ENCODE measurements around the gene NPTN.
"Not testable (repeated sequence)": the region's sequence is repeated elsewhere in the genome, so short reads cannot be mapped to it uniquely, and the experiment has no call there.

The NPTN gene

DNA sequence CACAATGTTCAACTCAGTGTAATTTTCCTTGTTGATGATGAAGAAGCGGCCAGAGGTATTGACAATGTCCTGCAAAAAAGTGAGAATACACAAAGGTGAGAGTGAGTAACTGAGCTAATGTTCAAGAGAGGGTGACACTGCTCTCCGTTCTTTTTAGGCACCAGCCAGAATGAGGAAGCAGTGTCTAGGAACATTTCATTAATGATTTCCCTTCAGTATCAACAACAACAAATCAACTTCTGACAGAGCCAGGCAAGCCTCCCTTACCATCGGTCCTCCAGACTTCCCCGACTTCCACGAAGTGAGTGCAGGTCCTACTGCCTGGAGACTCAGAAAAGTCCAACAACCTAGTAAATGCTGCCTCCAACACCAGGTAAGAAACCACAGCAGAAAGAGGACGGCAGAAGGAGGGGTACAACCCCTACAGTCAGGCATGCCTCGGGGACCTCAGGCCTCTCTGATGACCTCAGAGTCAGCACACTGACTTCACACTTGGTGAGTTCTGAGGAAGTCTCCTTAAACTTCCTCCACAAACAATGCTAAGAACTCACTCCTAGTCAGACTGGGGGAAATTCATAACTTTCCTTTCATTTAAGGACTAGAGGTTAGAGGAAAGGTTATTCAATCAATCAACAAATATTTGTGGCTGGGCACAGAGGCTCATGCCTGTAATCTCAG, 62.7 kb downstream of the NPTN start:
- peak; percentile 31 for DNase-seq

DNA sequence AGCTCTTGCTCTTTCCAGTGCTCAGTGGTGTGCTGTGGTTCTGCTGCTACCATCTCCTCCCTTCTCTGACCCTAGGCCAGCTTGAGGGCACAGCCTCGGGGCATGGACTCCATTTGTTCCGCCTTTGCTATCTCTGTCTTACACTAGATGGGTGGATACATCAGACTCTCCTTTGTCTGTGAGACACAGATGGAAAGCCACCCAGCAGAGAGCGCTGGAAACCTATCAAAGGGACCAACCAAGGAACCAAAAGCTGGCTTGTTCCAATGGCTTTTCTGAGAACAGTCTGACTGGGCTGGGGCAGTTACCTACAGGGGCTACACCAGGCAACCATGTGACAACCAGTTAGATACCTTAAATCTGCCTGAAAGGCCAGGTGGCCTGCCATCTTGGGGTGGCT, 63.8 kb downstream of the NPTN start:
- no peak for DNase-seq

DNA sequence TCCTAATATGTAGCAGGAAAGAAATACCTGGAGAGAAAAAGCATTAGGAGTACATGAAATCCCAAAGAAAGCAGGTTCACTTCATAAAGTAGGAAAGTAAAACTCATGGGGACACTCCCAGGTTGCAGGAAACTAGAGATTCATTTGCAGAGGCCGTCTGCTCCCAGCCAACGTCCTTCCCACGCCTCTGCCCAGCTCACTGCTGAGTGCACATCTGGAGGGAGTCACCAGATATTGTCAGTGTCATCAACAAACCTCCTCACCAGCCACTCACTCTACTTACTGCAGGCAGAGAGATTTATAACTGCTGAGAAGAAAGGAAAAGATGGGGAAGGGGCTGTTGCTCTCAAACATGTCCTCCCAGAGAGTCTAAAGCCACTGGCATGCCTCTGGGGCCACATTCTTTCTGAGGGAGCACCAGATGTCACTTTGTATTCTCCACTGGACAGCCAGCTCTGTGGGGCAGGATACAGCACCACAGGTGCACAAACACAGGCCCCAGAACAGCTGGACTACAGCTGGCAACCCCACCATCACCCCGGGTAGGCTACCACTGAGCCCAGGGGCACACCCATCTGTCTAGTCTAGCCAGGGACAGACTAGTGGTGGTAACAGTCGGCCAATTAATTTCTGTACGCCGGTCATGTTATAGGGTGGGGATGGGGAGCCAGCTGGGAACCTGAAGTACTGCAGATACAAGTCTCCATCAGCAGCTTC, 64.5 kb downstream of the NPTN start:
- no peak for DNase-seq

DNA sequence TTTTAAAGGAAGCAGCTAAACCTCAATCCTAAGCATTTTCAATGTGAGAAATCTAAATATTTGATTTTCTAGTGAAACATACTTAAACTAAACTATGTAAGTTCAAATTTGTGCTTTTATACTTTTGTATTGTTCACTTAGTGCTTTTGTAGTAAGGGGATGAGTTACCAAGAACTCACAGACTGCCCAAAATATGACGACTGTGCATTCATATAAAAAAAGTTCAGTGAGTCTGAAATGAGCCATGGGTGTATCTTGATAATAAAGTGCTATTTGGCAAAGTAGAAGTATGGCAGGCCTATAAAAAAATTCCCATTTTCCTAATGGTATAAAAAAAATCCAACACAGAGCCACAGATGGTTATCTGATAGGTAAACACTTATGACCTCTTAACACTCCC, 66.2 kb downstream of the NPTN start:
- no peak for DNase-seq

DNA sequence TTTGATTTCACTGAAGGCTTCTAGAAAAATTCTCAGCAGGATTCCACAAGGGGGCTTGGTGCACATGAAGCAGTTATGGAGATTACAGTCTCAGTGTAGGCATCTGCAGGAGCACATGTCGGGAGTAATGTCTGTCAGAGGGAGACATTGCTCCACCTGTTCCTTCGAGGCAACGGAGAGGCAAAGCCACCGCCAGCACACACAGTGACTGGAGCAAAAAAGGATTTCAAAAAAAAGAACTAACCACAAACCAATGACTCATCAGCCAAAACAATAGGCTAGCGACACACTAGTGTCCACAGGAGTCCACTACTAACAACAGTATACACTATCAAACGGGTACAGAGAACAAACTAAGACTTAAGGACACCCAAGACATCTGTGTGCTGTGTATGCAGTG, 68.9 kb downstream of the NPTN start:
- peak; percentile 21 for DNase-seq

DNA sequence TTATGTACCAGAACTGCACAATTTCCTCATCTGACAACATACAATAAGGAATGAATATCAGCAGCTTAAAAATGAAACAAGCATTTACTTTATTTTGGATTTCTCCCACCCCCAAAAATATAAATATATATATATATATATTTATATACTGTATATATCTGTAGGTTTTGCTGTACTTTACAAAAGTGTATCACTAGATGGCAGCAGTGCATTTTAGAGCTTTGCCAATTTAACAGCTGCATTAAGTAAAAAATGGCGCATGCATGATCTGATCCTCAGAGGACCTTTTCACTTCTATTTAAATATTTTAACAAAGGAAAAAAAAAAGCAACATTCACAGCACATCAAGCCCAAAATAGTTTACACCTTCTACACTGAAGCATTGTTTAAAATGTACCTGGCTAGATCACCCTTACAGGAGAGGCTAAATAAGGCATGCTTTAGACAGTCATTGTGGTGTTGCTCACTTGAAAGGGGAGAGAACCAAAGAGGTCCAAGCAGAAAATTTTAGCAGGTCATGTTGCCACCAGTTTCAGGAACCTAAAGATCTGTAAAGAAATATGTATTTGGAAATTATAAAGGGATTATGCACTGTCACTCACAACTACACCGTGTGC, 72.6 kb downstream of the NPTN start:
- DNase-seq, result peak; percentile 51

DNA sequence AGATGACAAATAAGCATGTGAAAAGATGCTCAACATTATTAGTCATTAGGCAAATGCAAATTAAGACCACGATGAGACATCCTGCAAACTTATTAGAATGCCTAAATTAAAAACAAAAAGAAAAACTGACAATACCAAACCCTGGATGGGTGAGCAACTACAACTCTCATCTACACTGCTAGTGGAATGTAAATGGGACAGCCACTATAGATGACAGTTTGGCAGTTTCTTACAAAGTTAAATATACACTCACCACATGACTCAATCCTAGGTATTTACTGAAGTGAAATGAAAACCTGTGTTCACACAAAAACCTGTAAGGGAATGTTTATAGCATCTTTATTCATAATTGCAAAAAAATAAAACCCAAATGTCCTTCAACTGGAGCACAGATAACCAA, 74.7 kb downstream of the NPTN start:
- DNase-seq, result no peak

DNA sequence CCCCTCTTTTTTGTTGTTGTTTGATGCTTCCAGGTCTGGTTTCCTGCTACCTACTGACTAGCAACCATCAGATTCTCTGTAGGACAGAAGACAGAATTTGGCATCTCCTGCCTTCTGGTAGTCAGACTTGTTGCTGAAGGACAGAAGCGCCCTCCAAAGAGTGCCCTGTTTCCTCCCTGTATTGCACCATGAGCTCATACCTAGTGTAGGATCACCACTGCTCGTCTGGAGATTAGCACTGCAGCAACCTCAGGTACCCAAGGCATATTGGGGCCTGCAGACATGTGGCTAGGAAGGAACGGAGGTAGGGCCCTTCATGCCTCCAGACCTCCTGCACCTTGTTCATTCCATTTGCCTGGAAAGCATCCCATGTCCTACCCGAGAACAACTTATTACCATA, 78.1 kb downstream of the NPTN start:
- DNase-seq, result no peak

DNA sequence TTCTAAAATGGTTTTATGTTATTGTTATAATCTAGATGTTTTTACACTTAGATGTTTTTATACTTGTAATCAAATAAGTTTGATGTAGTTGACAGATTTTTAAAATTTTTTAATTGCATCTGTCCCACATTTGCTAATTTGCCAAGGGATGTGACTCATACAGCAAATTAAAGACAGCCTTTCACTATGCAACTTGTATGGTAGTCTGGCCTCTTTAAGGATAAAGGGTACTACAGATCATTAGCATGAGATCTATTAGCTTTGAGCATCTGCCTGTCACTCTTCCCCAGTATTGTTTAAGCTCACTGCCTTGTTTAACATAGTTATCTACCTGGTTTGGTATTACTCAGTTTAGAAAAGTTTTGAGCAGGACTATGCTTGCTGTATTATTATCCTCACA, 83.0 kb downstream of the NPTN start:
- DNase-seq, result no peak

DNA sequence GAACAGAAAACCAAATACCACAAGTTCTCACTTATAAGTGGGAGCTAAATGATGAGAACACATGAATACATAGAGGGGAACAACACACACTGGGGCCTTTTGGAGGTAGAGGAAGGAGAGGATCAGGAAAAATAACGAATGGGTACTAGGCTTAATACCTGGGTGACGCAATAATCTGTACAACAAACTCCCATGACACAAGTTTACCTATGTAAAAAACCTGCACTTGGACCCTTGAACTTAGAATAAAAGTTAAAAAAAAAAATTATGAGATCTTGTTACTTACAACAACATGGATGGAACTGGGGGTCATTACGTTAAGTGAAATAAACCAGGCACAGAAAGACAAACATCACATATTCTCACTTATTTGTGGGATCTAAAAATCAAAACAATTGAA, 84.3 kb downstream of the NPTN start:
- DNase-seq, result not testable (repeated sequence)

DNA sequence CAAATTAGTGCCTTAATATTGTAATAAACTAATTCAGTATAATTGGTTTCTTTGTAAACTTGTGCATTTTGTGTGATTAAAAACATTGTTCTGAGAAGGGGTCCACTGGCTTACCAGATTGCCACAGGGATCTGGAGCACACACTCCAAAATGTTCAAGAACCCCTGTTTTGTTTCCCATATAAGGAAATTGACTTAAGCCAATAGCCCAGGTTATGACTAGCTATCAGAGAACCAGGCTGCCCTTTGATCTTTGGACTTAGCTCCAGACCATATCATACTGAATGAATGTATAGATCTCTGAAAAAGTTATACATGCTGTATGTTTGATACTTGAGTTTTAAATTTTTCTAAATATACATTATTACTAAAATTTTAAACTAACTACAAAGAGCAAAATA, 91.7 kb downstream of the NPTN start:
- no peak for DNase-seq

DNA sequence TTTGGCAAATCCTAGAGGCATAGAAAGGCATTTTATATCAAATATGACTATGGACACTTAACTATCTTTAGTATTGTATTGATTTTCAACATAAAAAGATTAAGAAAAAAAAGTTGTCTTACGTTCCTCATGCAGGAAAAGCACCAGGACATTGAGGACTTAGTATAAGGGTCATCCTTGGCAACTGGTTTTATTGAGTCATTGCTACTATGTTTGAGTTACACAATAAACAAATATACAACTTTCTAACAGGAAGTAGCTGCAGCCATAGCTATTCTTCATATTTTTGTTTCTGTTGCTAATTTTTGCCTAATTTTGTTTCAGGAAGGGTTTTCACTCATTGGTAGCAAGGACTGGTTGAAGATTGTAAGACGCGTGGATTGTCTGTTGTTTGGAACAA, 93.0 kb downstream of the NPTN start:
- DNase-seq, result no peak

DNA sequence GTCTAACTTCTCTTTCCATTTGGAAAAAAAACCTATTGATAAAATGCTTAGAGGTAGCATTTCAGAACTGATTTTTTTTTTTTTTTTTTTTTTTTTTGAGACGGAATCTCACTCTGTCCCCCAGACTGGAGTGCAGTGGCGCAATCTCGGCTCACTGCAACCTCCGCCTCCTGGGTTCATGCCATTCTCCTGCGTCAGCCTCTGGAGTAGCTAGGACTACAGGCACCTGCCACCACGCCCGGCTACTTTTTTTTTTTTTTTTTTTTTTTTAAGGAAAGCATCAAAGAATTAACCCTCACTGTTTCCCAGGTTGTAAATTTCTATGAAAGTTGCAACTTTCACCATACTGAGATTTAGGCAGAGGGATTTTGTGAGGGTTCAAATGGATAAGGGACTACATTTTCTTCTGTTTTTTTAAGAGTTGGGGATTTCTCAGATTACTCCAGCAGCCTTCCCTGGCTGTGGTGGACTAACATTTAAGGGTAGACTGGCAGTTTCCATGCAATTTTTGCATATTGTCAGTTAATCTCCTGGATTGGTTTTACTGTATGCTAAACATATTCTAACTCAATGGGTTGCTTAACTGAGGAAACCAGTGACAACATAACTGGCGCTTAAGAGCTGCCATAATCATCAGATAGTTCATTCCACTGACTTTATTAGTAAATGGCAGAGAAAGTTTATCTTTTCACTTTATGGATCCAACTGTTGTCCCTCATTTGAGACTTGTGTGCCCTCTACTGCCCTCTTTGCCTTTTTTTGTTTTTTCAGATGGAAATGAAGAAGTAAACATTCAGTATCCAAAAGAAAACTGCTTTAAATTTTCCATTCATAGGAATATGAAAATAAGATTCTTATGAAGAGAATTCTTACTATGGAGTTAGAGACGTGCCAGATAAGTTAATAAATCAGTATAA, 93.7 kb downstream of the NPTN start:
- no peak for DNase-seq

DNA sequence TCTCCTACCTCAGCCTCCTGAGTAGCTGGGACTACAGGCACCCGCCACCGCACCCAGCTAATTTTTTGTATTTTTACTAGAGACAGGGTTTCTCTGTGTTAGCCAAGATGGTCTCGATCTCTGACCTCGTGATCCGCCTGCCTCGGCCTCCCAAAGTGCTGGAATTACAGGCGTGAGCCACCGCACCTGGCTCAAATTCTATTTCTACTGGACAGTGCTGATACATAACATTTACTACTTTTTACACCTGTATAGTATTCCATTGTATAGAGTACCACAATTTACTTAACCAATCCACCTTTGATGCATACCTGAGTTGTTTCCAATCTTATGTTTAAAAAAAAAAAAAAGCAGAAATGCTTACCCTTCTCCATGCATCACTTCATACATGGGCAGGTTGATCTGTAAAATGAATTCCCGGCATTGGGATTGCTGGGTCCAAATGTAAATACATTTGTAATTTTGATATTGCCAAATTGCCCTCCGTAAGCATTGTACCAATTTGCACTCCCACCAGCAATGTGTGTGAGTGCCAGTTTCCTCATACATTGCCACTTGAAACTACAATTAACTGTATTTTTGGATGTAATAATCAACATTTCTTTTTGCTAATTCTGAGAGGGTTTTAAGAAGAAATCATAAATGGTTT, 94.5 kb downstream of the NPTN start:
- DNase-seq, result no peak

DNA sequence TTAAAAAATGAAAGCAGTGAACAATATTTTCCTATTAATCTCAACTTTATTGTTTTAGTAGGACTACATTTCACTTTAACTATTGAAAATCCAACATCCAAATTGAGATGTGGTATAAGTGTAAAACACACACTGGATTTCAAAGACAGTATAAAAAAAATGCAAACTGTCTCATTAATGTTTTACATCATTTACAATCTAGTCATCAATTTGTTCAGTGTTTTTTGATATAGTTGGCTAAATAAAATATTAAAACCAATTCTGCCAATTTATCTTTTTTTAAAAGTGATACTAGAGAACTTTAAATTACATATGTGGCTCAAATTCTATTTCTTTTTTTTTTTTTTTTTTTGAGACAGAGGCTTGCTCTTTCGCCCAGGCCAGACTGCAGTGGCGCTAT, 95.1 kb downstream of the NPTN start:
- DNase-seq, result no peak

DNA sequence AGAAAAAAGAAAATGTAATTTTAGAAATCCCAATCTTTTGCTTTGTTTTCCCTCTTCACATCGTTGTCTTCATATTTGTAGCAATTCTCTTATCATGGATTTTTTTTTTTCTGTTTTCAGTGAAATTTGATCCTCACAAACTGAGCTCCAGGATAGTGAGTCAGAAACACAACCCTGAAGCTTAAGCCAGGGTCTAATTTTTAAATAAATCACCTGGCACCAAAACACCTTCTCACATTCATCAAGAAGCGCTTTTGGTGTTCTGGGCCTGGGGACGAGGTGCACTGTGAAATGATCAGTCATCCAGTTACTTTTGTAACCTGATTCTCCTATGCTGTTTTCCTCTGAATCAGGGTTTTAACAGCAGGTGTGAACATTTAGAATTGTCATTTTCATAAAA, 102.5 kb downstream of the NPTN start:
- no peak for DNase-seq

DNA sequence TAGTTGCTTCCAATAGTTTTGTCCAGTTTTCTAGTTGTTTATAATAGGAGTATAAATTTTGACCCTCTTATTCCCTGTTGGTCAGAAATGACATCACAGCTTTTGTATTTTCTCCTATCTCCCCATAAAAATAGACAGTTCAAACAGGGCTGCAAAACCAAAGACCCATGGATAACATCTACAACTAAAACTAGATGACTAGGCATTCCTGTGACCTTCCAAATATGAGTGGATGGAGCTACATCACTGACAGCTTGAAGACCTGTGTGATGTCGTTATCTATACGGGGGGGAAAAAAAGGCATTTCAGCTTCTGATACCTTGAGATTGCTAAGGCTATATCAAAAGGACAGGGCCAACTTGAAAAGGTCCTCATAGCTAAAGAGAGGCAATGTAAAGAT, 105.6 kb downstream of the NPTN start:
- DNase-seq, result no peak

DNA sequence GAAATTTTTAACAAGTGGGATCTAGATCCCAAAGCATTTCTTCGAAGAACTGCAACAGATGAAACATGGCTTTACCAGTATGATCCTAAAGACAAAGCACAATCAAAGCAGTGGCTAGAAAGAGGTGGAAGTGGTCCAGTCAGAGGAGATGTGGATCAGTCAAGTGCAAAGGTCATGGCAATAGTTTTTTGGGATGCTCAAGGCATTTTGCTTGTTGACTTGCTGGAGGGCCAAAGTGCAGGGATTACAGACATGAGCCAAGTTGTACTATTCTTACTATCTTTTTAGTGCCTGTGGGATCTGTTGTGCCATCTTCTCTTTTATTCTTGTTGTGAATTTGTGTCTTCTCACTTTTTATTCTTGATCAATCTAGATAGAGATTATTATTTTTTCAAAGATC, 108.3 kb downstream of the NPTN start:
- DNase-seq, result no peak

DNA sequence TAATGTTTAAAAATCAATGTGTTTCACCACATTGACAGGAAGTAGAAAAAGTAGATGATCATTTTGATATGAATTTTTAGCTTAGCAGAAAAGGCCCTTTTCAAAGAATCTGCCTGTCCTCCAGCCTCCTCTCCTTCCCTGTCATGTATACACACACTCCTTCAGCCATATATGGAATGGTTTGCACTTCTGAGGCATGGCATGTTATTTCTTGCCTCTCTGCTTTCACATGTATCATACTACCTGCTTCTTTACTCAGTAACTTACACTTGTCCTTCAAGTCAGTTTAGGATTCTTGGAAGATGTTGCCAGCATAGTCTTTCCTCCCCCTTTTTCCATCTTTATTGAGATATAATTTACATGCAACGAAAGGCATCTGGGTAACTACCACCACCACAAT, 111.2 kb downstream of the NPTN start:
- no peak for DNase-seq

DNA sequence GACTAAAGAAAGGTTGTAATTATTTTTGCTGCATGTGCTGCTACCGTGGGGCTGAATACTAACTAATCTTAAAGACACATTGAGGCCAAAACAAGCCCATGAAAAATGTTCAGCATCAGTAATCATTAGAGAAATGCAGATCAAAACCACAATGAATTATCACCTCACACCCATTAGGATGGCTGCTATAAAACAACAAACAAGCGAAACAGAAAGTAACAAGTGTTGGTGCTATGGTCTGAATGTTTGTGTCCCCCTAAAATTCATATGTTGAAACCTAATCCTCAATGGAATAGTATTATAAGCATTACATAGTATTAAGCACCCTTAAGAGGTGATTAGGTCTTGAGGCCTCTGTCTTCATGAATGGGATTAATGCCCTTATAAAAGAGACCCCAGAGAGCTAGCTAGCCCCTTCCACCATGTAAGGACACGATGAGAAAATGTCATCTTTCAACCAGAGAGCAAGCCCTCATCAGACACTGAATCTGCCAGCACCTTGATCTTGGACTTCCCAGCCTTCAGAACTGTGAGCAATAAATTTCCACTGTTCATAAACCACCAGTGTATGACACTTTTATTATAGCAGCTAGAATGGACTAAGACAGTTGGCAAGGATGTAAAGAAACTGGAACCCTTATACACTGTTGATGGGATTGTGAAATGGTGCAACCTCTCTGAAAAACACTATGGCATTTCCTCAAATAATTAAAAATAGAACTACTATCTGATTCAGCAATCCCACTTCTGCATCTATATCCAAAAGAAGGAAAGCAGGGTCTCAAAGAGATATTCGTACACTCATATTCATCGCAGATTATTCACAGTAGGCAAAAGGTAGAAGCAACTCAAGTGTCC, 114.1 kb downstream of the NPTN start:
- DNase-seq, result no peak

DNA sequence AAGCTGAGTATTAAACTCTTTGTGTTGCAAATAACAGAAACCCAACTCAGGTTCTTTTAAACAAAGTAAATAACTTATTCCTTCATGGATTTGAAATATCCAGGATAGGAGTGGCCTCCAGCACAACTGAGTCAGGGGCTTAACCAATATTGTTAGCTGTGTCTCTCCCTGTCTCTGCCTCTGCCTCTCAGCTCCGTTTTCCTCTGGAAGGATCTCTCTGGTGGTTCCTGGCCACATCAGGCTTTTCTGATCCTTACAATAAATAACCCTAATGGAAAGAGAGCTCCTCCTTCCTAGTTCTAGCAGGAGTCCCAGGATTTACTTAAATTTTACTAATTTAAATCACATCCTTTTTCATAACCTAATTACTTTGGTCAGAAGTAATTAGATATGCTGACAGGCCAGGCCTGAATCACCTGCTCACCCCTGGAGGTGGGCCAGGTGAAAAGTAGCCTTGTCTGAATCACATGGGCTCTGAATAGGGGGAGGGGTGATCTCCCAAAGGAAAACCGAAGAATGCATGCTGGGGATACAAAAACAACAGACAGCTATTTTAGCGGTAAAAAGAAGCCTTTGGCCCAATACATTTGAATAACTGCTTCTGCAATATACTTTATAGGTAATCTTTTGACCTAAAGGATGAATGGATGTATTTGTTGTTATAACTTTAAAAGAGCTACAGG, 114.9 kb downstream of the NPTN start:
- no peak for DNase-seq

Data from activated CD4-positive, alpha-beta T cell treated with anti-CD3 and anti-CD28 coated beads, Interleukin-2, amount 50 U/mL, for 16 hours (primary cell).